Caco-2 (cell line): Measurements from ENCODE around the gene RING1. TPM values are rescaled to one million over a fixed set of nuclear protein-coding genes. Genes with fewer than 3 reads are reported as not detected.

ENCODE experiments used
- BruUV-seq: library from RNA; stranded (reverse); fragments of 400-500 nt; replicated peaks from 2 replicates; lab custom pipeline; 2021; lab: Mats Ljungman, UMichigan
- CTCF ChIA-PET: fragments of 300-600 bp; sonication (Branson Sonifier 250); formaldehyde crosslinking; loops from one replicate; lab custom pipeline; 2022; ENCODE audit warnings: antibody characterized with exemption; lab: Charles Lee
- POLR2A ChIA-PET: fragments of 300-600 bp; sonication (Branson Sonifier 250); formaldehyde crosslinking; loops from one replicate; lab custom pipeline; 2022; ENCODE audit warnings: antibody characterized with exemption; lab: Charles Lee
- DNase-seq, 2 experiments: peaks; one replicate each; pipeline versions ENCODE4 v3.0.0 to v3.0.0-alpha.2; 2020 to 2022
- H3K27me3 ChIP-seq: replicated peaks from 2 replicates; pipeline ENCODE4 v1.6.0; 2011; ENCODE audit warnings: low read length; ENCODE audit not compliant: control insufficient read depth, insufficient read depth
- H3K36me3 ChIP-seq: 2 replicates; pipeline ENCODE4 v1.5.1; 2011; ENCODE audit warnings: low read length; ENCODE audit not compliant: control insufficient read depth, insufficient read depth
- H3K4me1 ChIP-seq: fragments of 250-450 bp; sonication (Bioruptor Pico); 2 replicates; pipeline ENCODE4 v1.5.1; 2020; ENCODE audit warnings: mild to moderate bottlenecking
- H3K4me3 ChIP-seq: 2 replicates; pipeline ENCODE4 v1.5.1; 2011; ENCODE audit warnings: low read depth, mild to moderate bottlenecking, control low read depth, low read length
- H3K9me3 ChIP-seq: fragments of 250-450 bp; sonication (Bioruptor Pico); 2 replicates; pipeline ENCODE4 v1.5.1; 2020; ENCODE audit warnings: mild to moderate bottlenecking, moderate library complexity
- H3K27ac Mint-ChIP-seq: one replicate; pipeline ENCODE4 v1.8.0; 2022; ENCODE audit warnings: mixed read lengths; ENCODE audit not compliant: unreplicated experiment
- H3K27me3 Mint-ChIP-seq: one replicate; pipeline ENCODE4 v1.8.0; 2022; ENCODE audit warnings: mixed read lengths; ENCODE audit not compliant: insufficient read depth, unreplicated experiment
- H3K36me3 Mint-ChIP-seq: one replicate; pipeline ENCODE4 v1.8.0; 2022; ENCODE audit warnings: mild to moderate bottlenecking, mixed read lengths; ENCODE audit not compliant: insufficient read depth, unreplicated experiment
- H3K4me1 Mint-ChIP-seq: one replicate; pipeline ENCODE4 v1.8.0; 2022; ENCODE audit warnings: low read depth, mixed read lengths; ENCODE audit not compliant: unreplicated experiment
- H3K4me3 Mint-ChIP-seq: one replicate; pipeline ENCODE4 v1.8.0; 2022; ENCODE audit warnings: mild to moderate bottlenecking, moderate library complexity, mixed read lengths; ENCODE audit not compliant: unreplicated experiment
- H3K9me3 Mint-ChIP-seq: one replicate; pipeline ENCODE4 v1.8.0; 2022; ENCODE audit warnings: mixed read lengths; ENCODE audit not compliant: unreplicated experiment
- CTCF ChIP-seq, 2 experiments: fragments of 200-600 bp in 1 of 2; IDR thresholded peaks; 1 replicate in 1 of 2; 2 replicates in 1 of 2; pipeline versions ENCODE4 v1.5.1 to v1.8.0; 2011 to 2022; ENCODE audit warnings: antibody characterized with exemption in 1 of 2, control low read depth in 1 of 2, inconsistent platforms in 1 of 2, low read depth in 1 of 2, low read length in 1 of 2, mild to moderate bottlenecking in 1 of 2, moderate library complexity in 1 of 2; ENCODE audit not compliant: insufficient read depth in 1 of 2, severe bottlenecking in 1 of 2, unreplicated experiment in 1 of 2
- intact Hi-C: fragments of 100-400 bp; cut with micrococcal nuclease; formaldehyde crosslinking; loops from one replicate; pipeline ENCODE4 v1.10.0; 2022; ENCODE audit not compliant: unreplicated experiment
- total RNA-seq: library from RNA; stranded (reverse); gene quantifications from 2 replicates; pipeline ENCODE4 v1.2.3, GENCODE V29; 2022

Gene RING1
- total RNA-seq, 1 experiment from 2014 or later = 32.0 TPM

GRCh38 chr6:33164176-33164575 is 44.1 kb upstream of the RING1 start:
- Mint-ChIP-seq H3K9me3 (no peaks in the 10 kb centered on the region), H3K4me3 (no peak overlapping the region), H3K27ac (no peak overlapping the region), H3K4me1 (peaks cover 12% of the 10 kb centered on the region), H3K36me3 (no peaks in the 10 kb centered on the region), H3K27me3 (peaks cover 9% of the 10 kb centered on the region)
- ChIA-PET CTCF (interaction anchor here (1.0 kb wide), 1 partner anchor 8 kb away, joined by 3 read pairs; no protein-coding TSS in a partner anchor), POLR2A (interaction anchor here (0.6 kb wide), 1 partner anchor 193 kb away, joined by 4 read pairs; no protein-coding TSS in a partner anchor)
- intact Hi-C loops = no loop called here
- TF ChIP-seq CTCF (IDR thresholded peaks at IDR 0.05; ENCODE audit: insufficient read depth in 1 of 2, low read depth in 1 of 2, low read length in 1 of 2, severe bottlenecking in 1 of 2, unreplicated experiment in 1 of 2) = no peak
- no peaks in the 10 kb centered on the region; the same call in 1 of the 2 replicates for H3K27me3 ChIP-seq
- no peaks in the 10 kb centered on the region for H3K36me3 ChIP-seq
- no peaks in the 10 kb centered on the region for H3K9me3 ChIP-seq
- DNase-seq = no peak
- H3K4me1 ChIP-seq = no peaks in the 10 kb centered on the region
- no peak overlapping the region for H3K4me3 ChIP-seq
- BruUV-seq = no TSS peak

GRCh38 chr6:33164665-33165373 is 43.5 kb upstream of the RING1 start:
- Mint-ChIP-seq H3K36me3 (no peaks in the 10 kb centered on the region), H3K4me1 (peaks cover 12% of the 10 kb centered on the region), H3K27ac (no peak overlapping the region), H3K9me3 (no peaks in the 10 kb centered on the region), H3K4me3 (no peak overlapping the region), H3K27me3 (peaks cover 12% of the 10 kb centered on the region)
- peak in 1 of 2 experiments; percentile 28 for DNase-seq
- Histone ChIP-seq H3K4me3 (no peak overlapping the region), H3K4me1 (no peaks in the 10 kb centered on the region), H3K36me3 (no peaks in the 10 kb centered on the region), H3K27me3 (no peaks in the 10 kb centered on the region), H3K9me3 (no peaks in the 10 kb centered on the region)
- intact Hi-C loops = no loop called here
- TF ChIP-seq CTCF (IDR thresholded peaks at IDR 0.05; ENCODE audit: insufficient read depth in 1 of 2, low read depth in 1 of 2, low read length in 1 of 2, severe bottlenecking in 1 of 2, unreplicated experiment in 1 of 2) = no peak
- no TSS peak for BruUV-seq
- POLR2A ChIA-PET = interaction anchor here (0.6 kb wide), 1 partner anchor 194 kb away, joined by 4 read pairs; no protein-coding TSS in a partner anchor
- CTCF ChIA-PET = interaction anchor here (1.0 kb wide), 1 partner anchor 8 kb away, joined by 3 read pairs; no protein-coding TSS in a partner anchor

- no peak overlapping the region for H3K4me3 Mint-ChIP-seq
- no peak overlapping the region for H3K27ac Mint-ChIP-seq
- Histone ChIP-seq H3K9me3 (no peaks in the 10 kb centered on the region), H3K36me3 (no peaks in the 10 kb centered on the region), H3K4me3 (no peak overlapping the region), H3K4me1 (no peaks in the 10 kb centered on the region), H3K27me3 (no peaks in the 10 kb centered on the region)
- H3K36me3 Mint-ChIP-seq = no peaks in the 10 kb centered on the region
- no peaks in the 10 kb centered on the region for H3K9me3 Mint-ChIP-seq
- POLR2A ChIA-PET = no interaction called here
- CTCF ChIA-PET = no interaction called here
- intact Hi-C loops = no loop called here
- DNase-seq = no peak
- H3K4me1 Mint-ChIP-seq = peaks cover 12% of the 10 kb centered on the region
- no peak for TF ChIP-seq CTCF (IDR thresholded peaks at IDR 0.05; ENCODE audit: insufficient read depth in 1 of 2, low read depth in 1 of 2, low read length in 1 of 2, severe bottlenecking in 1 of 2, unreplicated experiment in 1 of 2)
- BruUV-seq = no TSS peak
- H3K27me3 Mint-ChIP-seq = peaks cover 12% of the 10 kb centered on the region
Measured at GRCh38 chr6:33165581-33166258, 42.6 kb upstream of the RING1 start.
